GM18511 (cell line): Measurements from ENCODE around the gene CCDC112.
A peak's percentile ranks its signal among the peaks of the same experiment; 100 is the strongest.
"Not testable (repeated sequence)": the region's sequence is repeated elsewhere in the genome, so short reads cannot be mapped to it uniquely, and the experiment has no call there.

Experiments used
- ATAC-seq: cut with Tn5 transposase; IDR thresholded peaks from one replicate; pipeline ENCODE4 v1.9.1; 2021; ENCODE audit warnings: mild to moderate bottlenecking, moderate library complexity; ENCODE audit not compliant: unreplicated experiment

Gene CCDC112

DNA sequence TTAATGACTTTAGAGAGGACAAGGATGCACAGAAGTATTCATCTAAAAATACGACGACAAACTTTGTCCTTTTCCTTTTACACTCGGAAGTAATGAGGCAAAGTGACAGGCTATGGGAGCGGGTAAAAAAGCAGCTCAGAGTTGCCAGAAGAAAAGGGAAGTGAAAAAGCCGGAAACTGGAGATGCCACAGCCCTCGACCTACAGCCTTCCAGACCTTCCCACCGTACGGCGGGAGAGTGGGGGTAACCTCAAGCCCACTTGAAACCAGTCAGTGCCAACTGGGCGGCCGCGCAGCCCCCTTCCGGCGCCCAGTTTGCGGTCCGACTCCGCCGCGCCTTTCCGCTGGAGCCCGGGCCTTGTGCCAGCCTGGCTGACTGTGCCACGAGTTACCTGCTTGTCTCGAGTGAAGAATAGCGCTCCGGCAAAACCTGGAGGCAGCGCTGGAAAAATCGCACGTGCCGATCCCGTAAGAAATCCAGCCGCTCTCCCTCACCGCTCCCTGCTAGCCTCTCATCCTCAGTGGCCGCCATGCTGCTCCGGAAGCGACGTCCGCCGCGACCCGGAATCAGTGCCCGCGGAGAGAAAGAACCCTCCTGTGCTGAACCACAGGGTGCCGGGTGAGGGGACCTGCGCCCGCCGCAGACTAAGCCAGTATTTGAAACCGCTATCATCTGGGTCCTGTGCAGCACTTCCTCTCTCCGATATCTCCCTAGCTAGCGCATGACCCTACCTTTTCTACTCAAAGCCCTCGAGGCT lies 34.0 kb downstream of the CCDC112 start, which contains the start of gene PGGT1B:
TSS of gene PGGT1B (minus strand) at position 557 of the 757 bp plus-strand sequence. CDS start at position 531, 26 bp downstream.
- peak; percentile 91 for ATAC-seq

DNA sequence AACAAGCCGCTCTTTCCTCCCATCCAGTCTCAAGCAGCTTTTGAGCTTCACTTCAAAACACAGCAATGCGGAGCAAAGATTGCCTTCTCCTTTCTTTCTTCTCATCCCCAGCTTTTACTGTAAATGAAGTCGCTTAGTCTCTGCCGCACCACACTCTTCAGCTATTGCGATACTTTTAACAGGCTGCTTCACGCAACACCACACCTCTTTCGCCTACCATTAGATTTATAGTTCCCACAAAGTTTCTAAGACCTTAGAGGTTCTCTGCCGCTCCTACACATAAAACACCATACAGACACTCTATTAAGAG lies 34.5 kb downstream of the CCDC112 start:
- peak; percentile 54 for ATAC-seq

DNA sequence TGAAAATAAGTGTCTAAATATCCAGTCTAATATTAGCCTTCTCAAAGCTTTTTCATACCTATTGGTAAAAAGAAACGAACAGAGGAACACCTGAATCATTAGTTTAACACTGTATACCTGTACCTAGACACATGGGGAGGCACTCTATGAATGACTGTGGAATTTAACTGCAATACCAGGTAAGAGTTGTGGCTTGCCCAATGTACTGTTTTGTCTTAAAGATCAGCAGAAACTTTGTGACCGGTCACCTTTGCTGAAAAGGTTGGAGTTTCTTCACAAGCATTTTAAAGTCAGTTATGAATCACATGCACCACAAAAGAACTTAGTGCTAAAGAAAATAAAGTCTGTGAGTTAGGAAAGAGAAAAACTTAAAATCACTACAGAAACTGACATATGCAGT lies 36.2 kb downstream of the CCDC112 start:
- no peak for ATAC-seq

DNA sequence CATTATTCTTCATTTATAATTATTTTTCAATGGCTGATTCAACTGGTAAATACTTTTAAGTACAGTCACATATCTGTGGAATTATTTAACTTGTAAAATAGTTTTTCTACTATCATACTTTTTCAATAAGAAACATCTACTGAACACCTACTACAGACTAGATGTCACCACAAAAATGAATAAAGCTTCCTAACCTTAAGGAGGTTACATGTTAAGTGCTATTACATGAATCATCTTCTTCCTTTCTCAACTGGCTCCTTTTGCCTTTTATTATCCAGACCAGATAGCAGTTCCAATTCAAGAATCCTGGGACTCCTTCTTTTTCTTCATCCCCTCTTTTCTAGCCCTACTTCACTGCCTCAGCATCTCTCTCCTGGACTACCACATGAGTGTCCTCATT lies 38.5 kb downstream of the CCDC112 start:
- ATAC-seq, result no peak

DNA sequence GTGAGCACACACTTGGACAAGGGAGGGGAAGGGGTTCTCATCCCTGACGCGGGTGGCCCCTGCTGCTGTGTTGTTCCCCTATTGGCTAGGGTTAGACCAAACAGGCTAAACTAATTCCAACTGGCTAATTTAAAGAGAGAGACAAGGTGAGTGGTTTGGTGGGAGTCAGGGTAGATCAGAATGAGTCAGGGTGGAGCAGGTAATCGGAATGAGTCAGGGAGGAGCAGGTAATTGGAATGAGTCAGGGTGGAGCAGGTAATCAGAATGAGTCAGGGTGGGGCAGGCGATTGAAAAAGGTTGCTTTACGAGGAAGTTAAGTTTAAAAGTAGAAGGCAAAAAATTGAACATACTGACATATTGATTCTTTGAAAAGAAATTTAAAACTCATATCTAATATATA lies 47.1 kb downstream of the CCDC112 start:
- not testable (repeated sequence) for ATAC-seq

DNA sequence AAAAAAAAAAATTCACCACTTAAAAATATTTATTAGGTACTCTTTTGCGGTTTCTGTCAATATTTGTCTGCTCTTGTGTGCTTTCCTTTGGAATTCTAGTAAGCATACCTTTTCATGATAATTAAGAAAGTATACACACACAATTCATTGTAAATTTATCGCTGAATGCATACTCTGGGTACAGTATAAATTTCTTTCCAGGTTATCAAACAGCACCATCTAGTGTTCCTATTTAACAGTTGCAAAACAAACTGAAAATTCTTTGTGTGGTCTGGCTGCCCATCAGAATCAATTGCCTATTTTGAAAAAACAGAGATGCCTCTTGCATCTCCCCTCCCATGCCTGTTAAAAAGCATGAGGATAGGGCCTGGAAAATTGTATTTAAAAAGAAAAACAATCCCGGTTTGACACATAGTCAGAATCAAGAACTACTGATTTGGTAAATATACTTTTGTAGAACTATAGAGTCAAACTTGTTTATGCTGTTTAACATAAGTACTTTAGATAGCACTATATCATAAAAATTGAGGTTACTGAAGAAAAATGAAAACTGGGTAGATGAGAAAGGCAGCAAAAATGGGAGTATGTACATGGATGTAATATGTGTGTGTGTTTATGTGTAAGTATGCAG lies 50.0 kb downstream of the CCDC112 start:
- peak; percentile 58 for ATAC-seq

DNA sequence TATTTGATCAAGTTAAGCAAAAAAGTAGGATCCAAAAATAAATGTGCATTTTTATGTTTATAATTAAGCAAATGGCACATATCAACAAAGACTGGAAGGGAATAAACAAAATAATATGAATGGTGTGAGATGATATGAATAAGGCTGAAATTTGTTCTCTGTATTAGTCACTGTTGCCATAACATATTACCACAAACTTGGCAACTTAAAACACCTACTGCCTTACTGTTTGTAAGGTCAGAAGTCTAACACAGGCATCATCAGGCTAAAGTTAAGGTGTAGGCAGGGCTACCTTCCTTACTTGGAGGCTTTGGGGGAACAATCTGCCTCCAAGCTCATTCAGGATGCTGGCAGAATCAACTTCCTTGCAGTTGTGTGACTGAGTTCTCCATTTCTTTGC lies 53.0 kb downstream of the CCDC112 start:
- ATAC-seq, result peak; percentile 85

DNA sequence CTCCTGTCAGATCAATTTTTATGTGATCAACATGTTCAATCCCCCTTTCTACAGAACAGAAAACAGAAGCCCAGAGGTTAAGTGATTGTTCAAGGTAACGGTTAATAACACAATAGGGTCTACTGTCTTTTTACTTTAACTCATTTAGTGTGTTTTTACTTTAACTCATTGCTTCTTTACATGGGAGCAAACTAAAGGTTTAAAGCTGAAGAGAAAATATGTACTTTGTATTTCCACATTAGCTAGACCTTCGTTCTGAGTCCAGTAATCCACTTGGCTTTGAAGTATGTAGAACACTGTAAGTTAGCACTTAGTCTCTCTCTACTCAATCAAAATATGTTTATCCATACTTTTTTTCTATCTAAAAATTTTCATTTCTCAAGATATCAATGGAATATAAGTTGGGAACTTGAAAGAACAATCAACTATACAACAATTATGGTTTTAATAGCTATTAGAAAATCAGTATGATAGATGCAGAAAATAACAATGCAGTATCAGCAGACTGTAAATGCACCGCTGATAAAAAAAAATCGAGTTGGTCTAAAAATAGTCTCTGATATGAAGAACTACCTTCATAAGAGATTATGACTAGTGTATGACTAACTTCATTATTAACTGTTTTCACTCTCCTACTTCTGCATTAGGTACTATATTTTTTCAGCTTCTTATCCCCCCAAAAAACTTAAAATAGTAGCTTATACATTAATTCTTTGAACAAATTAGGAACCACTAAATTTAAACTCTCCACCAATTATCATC lies 54.4 kb downstream of the CCDC112 start:
- ATAC-seq, result no peak

DNA sequence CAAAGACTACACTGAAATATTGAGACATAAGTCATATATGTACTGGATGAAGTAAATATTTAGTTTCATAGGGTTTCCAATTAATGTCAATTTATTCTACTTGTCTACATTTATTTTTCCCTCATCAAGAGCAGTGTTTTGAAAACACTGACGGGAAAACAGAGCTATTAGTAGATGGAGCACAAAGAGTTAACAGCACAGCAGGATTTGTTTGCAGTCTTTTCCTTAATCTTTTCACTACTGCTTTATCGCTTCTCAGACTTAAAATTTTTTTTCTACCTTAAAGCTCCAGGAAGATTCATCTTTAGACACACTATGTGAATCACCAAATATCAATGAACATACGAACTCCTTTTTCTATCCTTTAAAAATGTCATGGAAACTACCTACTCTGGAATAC lies 59.4 kb downstream of the CCDC112 start:
- no peak for ATAC-seq

DNA sequence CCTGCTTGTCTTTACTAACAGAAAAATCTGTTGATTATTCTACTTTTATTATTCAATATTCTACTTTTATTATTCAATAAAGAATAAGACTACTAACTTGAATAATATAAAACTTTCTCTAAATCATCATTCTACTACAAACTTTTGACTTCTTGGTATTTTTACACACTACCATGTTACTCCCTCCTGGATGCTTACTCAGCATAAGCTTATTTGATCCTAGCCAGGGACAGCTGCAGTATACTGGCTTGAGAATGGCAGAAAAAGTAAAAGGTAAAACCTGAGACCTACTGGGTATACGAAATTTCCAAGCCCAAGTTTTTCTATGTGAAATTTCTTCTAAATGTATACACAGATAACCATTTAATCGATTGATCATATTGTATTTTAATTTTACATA lies 59.9 kb downstream of the CCDC112 start:
- ATAC-seq, result no peak

DNA sequence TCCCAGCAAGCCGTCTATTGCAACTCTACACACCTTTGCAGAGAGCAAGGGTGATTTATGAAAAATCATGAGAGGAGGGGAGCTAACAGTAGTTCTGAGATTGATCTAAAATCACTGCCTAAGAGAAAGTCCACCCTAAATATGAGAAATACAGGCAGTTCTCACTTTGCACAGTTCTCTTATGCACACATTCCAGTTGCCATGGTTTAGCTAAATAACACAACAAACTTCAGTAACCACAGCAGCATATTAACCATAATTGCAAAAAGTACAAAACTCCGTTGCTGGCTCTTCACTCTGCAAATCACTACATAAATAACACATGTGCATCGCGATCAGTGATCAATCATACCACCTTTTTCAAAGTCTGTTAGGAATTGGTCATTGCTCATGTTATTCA lies 64.9 kb downstream of the CCDC112 start:
- ATAC-seq, result no peak

DNA sequence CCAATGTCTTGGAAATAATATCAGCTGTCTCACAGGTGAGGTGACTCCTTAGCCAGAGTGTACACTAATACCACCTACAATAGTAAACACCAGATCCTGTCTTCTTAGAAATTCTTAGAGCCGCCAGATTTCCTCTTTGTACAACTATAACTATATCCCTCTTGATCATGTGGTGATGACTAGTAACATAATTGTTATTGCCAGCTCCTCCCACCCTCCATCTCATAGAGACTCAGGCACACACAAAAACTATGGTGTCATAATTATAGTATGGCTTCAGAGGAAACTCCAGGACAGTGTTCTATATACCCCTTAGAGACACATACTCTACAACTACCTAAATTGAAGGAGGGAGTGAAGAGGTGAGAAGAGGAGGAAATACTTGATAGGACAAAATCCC lies 66.8 kb downstream of the CCDC112 start:
- no peak for ATAC-seq

DNA sequence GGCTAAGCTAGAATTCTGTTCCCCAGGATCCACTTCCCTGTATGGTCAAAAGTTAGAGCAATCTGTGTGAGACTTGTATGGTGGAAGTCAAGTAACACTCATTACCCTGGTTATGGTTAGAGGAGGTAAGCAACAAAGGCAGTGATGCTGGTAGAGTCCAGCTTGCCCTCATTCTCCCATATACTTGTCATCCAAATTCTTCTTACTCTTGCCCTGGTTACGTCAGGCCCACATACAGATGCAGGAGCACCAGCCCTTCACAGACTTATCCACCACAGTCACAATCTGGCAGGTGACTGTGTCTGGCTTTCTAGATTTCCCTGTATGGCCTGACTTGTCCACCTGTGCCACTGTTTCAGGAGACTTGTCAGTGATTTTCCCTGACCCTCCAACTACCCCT lies 69.2 kb downstream of the CCDC112 start:
- no peak for ATAC-seq
